NB4 (cell line): Measurements from ENCODE around the gene CHSY1.

Experiments used
- POLR2A ChIP-seq: IDR thresholded peaks from 2 replicates; pipeline ENCODE4 v1.6.1; 2011; ENCODE audit warnings: mild to moderate bottlenecking; ENCODE audit not compliant: insufficient read length; ENCODE audit errors: extremely low read depth
- TF ChIP-seq, protein P1 (sequence below): IDR thresholded peaks from one replicate; pipeline ENCODE4 v1.5.1; 2012; ENCODE audit warnings: low read depth, low read length

DNA sequence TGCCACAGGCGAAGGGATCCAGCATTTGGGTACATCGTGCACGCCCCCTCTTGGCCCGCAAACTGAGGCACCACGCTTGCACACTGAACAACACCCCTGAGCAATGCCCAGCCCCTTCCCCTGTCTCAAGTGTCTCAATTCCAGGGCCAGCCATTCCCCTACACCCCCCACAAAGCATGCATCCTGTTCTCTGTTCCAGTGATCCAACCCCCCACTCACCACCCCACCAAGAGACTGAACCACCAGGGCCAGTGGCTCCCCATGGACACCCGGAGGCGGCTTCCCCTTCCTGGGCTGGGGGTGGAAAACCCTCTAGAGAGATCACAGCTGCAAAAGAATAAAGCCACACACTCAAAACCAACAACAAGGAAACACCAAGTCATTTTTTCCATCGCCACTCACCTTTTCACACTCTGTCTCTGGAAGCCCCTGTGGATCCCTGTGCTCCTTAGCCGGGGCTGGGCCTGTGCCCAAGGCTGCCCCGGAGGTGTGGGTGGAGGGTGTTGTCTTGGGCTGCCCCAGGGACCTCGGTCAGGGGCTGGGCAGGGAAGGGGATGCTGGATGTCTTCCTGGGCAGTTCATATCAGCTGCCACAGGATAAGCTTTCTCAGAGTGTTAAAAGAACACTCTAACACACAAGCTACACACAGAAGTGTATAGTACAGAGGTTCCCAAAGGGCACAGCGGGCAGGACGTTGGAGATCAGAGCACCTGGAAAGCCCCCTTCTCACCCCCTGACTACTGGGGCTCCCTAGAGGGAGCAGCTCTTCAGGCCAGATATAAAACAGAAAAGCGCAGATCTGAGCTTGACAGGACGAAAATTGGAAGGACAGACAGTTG lies 92.5 kb downstream of the CHSY1 start:
- TF ChIP-seq, protein P1, sequence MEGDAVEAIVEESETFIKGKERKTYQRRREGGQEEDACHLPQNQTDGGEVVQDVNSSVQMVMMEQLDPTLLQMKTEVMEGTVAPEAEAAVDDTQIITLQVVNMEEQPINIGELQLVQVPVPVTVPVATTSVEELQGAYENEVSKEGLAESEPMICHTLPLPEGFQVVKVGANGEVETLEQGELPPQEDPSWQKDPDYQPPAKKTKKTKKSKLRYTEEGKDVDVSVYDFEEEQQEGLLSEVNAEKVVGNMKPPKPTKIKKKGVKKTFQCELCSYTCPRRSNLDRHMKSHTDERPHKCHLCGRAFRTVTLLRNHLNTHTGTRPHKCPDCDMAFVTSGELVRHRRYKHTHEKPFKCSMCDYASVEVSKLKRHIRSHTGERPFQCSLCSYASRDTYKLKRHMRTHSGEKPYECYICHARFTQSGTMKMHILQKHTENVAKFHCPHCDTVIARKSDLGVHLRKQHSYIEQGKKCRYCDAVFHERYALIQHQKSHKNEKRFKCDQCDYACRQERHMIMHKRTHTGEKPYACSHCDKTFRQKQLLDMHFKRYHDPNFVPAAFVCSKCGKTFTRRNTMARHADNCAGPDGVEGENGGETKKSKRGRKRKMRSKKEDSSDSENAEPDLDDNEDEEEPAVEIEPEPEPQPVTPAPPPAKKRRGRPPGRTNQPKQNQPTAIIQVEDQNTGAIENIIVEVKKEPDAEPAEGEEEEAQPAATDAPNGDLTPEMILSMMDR: no peak
- no peak for TF ChIP-seq POLR2A
